ENCODE data around the gene HLA-DQB2. TPM values are rescaled to one million over a fixed set of nuclear protein-coding genes. Genes with fewer than 3 reads are reported as not detected.
"Not testable (repeated sequence)": the region's sequence is repeated elsewhere in the genome, so short reads cannot be mapped to it uniquely, and the experiment has no call there.

HLA-DQB2 gene
- 10 to 100 TPM; 63.7 to 89.1 (median 68.7) TPM for total RNA-seq

GRCh38 chr6:32763421-32763820, at the start of gene HLA-DQB2:
TSS of gene HLA-DQB2 (minus strand) at chr6:32763532. CDS start at chr6:32763470, 62 bp downstream.
- H3K4me3 ChIP-seq (ENCODE audit: low read depth, poor library complexity, severe bottlenecking): no peak within 1 kb of the TSS
- intact Hi-C loops (cut with DNase I; ENCODE audit: low total_unique reads): no loop called here
- DNase-seq (ENCODE audit: low spot score in 2 of 2): no peak
- WGBS, 2 donors: 38 to 41% methylated on average over 4 of the region's 4 CpGs
- no peak for TF ChIP-seq POLR2A (IDR thresholded peaks at IDR 0.05)
- TF ChIP-seq, protein P1, sequence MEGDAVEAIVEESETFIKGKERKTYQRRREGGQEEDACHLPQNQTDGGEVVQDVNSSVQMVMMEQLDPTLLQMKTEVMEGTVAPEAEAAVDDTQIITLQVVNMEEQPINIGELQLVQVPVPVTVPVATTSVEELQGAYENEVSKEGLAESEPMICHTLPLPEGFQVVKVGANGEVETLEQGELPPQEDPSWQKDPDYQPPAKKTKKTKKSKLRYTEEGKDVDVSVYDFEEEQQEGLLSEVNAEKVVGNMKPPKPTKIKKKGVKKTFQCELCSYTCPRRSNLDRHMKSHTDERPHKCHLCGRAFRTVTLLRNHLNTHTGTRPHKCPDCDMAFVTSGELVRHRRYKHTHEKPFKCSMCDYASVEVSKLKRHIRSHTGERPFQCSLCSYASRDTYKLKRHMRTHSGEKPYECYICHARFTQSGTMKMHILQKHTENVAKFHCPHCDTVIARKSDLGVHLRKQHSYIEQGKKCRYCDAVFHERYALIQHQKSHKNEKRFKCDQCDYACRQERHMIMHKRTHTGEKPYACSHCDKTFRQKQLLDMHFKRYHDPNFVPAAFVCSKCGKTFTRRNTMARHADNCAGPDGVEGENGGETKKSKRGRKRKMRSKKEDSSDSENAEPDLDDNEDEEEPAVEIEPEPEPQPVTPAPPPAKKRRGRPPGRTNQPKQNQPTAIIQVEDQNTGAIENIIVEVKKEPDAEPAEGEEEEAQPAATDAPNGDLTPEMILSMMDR (IDR thresholded peaks at IDR 0.05): no peak

DNA sequence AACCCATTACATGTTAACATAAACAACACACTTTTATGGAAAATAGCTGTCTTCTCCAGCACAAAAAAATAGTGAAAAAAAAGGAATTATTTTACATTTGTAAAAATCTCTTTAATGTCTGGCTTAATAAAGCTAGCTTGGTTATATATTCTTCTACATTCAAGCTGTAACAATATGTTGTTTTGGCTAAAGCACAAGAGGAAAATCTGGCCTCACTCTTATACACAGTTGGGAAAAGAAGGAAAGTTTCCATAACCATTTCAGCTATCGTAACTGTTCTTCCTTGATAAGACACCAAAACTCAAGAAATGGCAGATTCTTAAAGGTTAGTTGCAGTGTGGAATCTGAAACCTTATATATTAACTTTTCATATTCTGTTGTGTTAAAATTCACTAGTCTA, 45.8 kb upstream of the HLA-DQB2 start:
- WGBS, 2 donors: 0 to 49% methylated on average over 1 of the region's 1 CpG
- TF ChIP-seq POLR2A (IDR thresholded peaks at IDR 0.05): no peak
- TF ChIP-seq, protein P1 (IDR thresholded peaks at IDR 0.05): no peak
- intact Hi-C loops (cut with DNase I; ENCODE audit: low total_unique reads): no loop called here
- H3K4me3 ChIP-seq (ENCODE audit: low read depth, poor library complexity, severe bottlenecking): no peak overlapping the region
- no peak for DNase-seq (ENCODE audit: low spot score in 2 of 2)

DNA sequence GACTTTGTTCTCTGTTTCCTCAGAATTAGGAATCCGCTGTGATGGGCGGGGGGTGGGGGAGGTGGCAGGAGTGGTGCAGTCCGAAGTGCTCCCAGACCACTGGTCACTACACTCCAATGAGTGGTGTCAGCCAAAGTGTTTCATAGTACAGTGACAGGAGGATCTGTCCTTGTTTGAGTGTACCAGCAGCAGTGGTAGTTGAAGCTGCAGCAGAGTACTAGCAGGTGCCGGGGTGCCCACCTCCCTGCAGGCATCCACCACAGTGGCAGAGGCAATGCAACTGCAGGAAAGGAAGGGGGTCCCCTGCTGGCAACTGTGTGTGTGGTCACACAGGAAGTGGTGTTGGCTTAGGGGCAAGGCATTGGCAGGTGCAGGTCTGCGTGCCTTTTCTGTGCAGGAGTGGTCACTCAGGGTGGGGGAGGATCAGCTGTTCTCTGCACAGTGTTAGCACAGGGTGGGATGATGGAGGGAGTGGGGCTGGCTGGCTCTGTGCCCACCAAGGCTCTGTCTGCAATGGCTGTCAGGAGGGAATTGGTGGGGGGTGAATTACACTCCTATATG, 43.8 kb upstream of the HLA-DQB2 start:
- TF ChIP-seq, protein P1 (IDR thresholded peaks at IDR 0.05): no peak
- no peak for TF ChIP-seq POLR2A (IDR thresholded peaks at IDR 0.05)
- H3K4me3 ChIP-seq (ENCODE audit: low read depth, poor library complexity, severe bottlenecking): no peak overlapping the region
- intact Hi-C loops (cut with DNase I; ENCODE audit: low total_unique reads): no loop called here
- no peak for DNase-seq (ENCODE audit: low spot score in 2 of 2)
- 82 to 83% methylated on average over 5 of the region's 5 CpGs for WGBS, 2 donors

DNA sequence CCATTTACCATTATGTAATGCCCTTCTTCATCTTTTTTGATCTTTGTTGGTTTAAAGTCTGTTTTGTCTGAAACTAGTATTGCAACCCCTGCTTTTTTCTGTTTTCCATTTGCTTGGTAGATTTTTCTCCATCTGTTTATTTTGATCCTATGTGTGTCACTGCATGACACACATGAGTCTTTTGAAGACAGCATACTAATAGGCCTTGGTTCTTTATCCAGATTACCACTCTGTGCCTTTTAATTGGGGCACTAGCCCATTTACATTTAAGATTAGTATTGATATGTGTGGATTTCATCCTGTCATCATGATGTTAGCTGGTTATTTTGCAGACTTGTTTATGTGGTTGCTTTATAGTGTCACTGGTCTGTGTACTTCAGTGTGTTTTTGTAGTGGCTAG, 42.1 kb upstream of the HLA-DQB2 start:
- intact Hi-C loops (cut with DNase I; ENCODE audit: low total_unique reads); H3K4me3 ChIP-seq (ENCODE audit: low read depth, poor library complexity, severe bottlenecking); DNase-seq (ENCODE audit: low spot score in 2 of 2): not testable (repeated sequence)

DNA sequence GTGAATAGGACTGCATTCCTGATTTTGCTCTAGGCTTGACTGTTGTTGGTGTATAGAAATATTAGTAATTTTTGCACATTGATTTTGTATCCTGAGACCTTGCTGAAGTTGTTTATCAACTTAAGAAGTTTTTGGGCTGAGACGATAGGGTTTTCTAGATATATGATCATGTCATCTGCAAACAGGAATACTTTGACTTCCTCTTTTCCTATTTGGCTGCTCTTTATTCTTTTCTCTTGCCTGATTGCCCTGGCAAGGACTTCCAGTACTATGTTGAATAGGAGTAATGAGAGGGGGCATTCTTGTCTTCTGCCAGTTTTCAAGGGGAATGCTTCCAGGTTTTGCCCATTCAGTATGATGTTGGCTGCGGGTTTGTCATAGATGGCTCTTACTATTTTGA, 40.1 kb upstream of the HLA-DQB2 start:
- no peak overlapping the region for H3K4me3 ChIP-seq (ENCODE audit: low read depth, poor library complexity, severe bottlenecking)
- DNase-seq (ENCODE audit: low spot score in 2 of 2): no peak
- WGBS, 2 donors: 37 to 61% methylated on average over 2 of the region's 2 CpGs
- intact Hi-C loops (cut with DNase I; ENCODE audit: low total_unique reads): no loop called here
- no peak for TF ChIP-seq POLR2A (IDR thresholded peaks at IDR 0.05)
- TF ChIP-seq, protein P1 (IDR thresholded peaks at IDR 0.05): no peak

DNA sequence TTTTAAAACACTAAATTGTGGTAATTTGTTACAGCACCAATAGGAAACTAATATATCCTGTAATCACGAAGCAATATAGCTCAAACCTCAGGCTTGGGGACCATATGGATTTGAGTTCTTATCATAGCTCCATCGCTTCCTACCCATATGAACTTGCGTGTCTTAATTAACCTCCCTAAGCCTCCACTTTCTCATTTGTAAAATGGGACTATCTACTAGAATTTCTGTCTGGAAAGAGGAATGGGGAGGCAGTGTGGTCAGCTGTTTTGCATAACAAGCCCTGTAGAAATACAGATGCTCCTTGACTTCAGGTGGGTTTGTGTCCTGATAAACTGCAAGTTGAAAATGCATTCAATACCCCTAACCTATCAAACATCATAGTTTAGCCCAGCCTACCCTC, 36.4 kb upstream of the HLA-DQB2 start:
- TF ChIP-seq POLR2A (IDR thresholded peaks at IDR 0.05): no peak
- TF ChIP-seq, protein P1 (IDR thresholded peaks at IDR 0.05): no peak
- no peak for DNase-seq (ENCODE audit: low spot score in 2 of 2)
- WGBS, 2 donors: 77 to 94% methylated on average over 3 of the region's 3 CpGs
- intact Hi-C loops (cut with DNase I; ENCODE audit: low total_unique reads): loop anchor here (10.0 kb wide), 1 partner anchor 385 kb away; no protein-coding TSS in a partner anchor
- no peak overlapping the region for H3K4me3 ChIP-seq (ENCODE audit: low read depth, poor library complexity, severe bottlenecking)
